Measurements from ENCODE around the gene SLC2A4RG.

The SLC2A4RG gene, protein sequence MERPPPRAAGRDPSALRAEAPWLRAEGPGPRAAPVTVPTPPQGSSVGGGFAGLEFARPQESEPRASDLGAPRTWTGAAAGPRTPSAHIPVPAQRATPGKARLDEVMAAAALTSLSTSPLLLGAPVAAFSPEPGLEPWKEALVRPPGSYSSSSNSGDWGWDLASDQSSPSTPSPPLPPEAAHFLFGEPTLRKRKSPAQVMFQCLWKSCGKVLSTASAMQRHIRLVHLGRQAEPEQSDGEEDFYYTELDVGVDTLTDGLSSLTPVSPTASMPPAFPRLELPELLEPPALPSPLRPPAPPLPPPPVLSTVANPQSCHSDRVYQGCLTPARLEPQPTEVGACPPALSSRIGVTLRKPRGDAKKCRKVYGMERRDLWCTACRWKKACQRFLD

DNA sequence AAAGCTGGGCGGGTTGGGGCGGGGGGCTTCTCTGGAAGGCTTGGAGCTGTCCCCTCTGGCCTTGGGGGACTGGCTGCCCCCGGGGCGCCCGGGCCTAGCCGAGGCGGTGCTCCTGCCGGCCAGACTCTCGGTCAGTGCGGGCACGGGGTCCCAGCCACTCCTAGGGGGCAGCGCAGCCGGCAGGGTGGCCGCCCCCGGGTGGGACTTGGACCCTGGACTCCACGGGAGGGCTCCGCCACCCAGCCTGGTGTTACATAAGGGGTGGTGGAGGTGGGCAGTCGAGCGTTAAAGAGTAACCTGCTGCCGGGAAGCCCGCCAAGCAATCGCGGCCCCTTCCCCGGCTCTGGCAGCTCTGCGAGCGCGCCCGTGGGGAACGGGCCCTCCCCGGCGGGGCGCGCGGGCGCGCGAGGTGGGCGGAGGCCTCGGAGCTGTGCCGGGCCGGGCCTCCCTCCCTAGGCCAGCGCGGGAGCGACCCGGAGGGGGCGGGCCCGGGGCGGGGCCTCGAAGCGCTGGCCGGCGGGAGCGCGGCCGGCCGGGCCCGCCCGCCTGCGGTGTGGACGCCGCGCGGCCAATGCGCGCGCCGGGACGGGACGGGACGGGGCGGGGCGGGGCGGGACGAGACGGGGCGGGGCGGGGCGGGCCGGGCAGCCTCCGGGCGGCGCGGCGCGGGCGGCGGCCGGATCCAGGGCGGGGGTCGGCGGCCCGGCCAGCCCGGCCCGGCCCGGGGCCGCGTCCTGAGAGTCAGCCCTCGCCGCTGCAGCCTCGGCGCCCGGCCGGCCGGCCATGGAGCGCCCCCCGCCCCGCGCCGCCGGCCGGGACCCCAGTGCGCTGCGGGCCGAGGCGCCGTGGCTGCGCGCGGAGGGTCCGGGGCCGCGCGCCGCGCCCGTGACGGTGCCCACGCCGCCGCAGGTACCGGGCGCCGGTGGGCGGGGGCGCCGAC, at the start of gene SLC2A4RG:
SLC2A4RG (plus strand) TSS at position 647 of the 940 bp plus-strand sequence; CDS start at position 784, 137 bp downstream.
- peak; percentile 60 for DNase-seq

DNA sequence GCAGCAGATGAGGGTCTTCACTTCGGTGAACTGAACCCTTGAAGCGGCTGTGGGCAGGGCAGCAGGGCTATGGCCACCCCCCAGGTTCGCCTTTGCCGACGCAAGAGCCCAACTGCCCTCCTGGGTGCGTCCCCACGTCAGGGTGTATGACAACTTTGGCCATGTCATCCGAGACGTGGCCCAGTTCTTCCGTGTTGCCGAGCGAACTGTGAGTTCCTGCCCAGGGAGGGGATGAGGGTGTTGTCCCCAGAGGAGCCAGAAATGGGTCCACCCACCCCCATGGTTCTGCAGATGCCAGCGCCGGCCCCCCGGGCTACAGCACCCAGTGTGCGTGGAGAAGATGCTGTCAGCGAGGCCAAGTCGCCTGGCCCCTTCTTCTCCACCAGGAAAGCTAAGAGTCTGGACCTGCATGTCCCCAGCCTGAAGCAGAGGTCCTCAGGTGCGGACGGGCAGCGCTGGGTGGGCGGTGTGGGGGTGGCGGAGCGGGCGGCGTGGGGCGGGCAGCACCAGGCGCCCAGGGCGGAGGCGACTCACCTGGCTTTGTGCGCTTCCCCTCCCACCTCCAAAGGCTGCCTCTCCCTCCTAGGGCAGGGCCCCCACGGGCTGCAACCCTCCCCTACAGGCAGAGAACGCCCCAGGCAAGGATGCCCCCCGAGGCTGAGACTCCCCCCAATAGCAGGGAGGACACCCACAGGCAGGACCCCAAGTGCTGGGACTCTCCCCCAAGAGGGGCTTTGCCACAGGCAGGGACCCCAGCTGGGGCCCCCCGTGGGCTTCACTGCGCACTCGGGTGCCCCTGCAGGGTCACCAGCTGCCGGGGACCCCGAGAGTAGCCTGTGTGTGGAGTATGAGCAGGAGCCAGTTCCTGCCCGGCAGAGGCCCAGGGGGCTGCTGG, 49.3 kb upstream of the SLC2A4RG start:
- DNase-seq: no peak

DNA sequence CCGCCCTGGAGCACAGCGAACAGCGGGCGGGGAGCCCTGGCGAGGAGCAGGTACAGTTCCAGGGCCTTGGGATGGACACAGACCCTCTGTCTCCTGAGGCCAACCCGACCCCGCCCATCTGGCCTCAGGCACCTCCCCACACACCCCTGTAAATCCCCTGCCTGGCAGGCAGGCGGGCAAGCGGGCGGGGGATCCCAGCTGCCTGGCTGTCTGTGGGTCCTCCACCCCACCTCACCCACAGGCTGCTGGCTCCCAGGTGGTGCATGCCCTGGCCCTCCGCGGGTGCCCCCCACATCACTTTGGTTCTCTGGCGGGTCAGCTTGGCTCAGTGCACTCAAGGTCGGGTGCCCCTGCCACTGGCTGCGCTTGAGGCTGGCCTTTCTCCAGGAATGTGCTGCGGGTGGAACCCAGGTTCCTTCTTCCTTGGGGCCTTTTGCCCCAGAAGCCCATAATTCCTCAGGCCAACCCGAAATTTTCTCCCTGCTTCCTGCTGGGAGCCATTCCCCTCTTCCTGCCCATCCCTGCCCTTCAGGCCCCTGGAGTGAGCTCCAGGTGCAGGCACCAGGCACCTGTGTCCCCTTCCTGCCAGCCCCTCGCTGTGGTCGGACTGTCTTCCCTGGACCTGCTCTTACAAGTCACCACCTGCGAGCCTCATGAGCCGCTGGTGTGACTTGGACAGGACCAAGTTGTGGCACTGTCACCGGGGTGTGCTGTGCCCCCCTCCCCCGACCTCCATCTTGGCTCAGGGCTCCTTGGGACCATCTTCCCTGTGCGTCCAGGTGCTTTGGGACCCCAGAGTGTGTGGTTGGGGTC, 48.5 kb upstream of the SLC2A4RG start:
- no peak for DNase-seq

DNA sequence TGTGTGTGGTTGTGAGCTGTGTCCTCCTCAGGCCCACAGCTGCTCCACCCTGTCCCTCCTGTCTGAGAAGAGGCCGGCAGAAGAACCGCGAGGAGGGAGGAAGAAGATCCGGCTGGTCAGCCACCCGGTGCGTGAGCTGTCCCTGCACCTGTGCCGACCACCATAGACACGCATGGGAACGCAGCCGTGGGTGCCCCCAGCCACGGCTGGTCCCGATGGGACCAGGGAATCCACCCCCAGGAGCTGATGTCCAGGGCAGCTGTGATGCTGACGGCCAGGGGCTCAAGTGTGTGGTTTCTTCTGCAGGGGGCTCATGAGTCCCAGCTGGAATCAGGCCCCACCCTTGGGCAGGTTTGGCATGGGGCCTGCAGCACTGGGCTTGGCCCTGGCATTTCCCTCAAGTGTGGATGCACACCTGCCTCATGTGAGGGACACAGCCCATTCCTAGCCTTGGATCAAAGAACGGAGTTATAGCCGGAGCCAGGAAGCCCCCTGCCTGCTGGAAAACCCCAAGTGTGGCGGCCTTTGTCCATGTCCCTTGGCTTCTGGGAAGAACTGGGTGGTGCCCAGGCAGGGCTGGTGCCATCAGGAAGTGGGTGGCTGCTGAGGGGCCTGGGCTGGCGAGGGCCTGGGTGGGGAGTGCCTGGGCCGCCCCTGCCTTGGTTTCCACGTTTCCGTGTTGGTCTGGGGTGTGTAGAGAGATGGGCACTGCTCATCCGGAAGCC, 47.7 kb upstream of the SLC2A4RG start:
- DNase-seq: no peak

DNA sequence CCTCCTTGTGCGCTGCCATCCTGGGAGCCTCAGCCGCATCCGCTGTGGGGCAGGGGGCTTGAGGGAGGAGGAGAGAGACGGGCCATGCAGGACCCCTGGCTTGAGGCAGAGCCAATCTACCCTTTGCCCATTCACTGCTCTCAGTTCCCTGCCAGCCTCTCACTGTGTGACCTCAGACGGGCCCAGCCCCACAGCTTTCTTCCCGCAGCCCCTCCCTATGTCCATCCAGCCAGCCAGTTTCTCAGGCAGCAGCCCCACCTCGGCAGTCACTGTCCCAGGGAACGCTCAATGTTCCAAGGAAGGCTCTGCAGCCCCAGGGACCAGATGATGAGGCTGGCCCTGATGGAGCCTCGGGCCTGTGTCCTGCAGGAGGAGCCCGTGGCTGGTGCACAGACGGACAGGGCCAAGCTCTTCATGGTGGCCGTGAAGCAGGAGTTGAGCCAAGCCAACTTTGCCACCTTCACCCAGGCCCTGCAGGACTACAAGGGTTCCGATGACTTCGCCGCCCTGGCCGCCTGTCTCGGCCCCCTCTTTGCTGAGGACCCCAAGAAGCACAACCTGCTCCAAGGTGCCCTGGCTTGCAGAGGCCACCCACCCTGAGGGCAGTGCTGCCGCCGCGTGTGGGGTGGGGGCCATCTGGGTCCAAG, 47.0 kb upstream of the SLC2A4RG start:
- no peak for DNase-seq

DNA sequence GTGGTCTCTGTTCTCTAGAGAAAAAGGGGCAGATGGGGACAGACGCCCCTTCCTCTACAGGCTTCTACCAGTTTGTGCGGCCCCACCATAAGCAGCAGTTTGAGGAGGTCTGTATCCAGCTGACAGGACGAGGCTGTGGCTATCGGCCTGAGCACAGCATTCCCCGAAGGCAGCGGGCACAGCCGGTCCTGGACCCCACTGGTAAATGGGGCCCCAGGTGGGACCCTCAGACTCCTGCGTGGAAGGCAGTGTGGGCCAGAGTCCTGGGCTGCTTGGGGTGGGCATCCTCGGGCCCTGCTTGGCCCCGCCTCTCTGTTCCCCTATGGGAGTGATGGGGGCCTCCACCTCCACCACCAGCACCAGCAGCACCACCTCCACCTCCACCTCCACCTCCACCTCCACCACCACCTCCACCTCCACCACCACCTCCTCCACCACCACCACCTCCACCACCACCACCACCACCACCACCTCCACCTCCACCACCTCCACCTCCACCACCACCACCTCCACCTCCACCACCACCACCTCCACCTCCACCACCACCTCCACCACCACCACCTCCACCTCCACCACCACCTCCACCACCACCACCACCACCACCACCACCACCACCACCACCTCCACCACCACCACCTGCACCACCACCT, 46.4 kb upstream of the SLC2A4RG start:
- DNase-seq: no peak

DNA sequence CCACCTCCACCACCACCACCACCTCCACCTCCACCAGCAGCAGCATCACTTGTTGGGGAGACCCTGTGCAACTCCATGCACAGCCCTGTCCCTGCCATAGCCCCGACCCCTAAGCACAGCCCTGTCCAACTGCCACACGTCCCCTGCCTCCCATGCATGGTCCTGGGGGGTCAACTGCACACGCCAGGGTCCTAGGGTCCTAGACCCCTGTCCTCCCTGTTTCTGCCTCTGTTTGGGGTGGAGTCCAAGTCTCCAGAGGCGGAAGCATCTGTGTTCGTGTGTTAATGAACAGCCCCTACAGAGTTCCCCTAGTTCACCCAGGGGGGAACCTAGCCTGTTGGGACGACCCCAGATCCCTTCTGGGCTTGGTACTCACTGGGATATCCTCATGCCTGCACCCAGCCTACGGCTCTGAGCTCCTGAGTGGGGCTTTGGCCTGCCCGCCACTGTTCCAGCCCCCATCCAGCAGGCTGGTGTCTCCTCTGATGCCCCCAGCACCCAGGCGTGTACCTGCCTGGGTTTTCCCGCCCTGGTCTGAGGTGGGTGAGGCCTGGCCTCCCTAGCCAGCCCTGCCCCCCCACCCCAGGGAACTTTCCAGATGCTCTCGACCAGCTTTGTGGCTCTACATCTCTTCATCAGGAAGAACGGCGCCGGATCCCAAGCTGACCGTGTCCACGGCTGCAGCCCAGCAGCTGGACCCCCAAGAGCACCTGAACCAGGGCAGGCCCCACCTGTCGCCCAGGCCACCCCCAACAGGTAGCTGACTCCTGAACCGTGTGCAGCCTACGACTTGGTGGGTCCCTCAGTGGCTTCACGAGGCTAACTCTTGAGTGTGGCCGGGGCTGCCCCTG, 45.6 kb upstream of the SLC2A4RG start:
- DNase-seq: no peak

DNA sequence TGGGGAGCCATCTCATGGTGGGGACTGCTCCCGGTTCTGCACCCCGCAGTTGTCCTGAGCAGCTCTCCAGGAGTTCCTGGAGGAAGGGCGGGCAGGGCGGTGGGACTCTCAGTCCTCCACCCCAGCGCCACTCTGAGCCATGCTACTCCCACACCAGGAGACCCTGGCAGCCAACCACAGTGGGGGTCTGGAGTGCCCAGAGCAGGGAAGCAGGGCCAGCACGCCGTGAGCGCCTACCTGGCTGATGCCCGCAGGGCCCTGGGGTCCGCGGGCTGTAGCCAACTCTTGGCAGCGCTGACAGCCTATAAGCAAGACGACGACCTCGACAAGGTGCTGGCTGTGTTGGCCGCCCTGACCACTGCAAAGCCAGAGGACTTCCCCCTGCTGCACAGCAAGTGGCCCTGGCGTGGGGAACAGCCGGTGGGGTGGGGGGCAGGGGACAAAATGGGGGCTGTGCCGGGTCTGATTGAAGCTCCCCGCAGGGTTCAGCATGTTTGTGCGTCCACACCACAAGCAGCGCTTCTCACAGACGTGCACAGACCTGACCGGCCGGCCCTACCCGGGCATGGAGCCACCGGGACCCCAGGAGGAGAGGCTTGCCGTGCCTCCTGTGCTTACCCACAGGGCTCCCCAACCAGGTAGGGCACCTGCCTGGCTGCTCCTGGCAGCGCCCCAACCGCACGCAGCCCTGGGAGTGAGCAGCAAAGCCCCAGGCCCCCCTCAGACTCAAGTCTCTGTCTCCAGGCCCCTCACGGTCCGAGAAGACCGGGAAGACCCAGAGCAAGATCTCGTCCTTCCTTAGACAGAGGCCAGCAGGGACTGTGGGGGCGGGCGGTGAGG, 44.8 kb upstream of the SLC2A4RG start:
- DNase-seq: no peak

DNA sequence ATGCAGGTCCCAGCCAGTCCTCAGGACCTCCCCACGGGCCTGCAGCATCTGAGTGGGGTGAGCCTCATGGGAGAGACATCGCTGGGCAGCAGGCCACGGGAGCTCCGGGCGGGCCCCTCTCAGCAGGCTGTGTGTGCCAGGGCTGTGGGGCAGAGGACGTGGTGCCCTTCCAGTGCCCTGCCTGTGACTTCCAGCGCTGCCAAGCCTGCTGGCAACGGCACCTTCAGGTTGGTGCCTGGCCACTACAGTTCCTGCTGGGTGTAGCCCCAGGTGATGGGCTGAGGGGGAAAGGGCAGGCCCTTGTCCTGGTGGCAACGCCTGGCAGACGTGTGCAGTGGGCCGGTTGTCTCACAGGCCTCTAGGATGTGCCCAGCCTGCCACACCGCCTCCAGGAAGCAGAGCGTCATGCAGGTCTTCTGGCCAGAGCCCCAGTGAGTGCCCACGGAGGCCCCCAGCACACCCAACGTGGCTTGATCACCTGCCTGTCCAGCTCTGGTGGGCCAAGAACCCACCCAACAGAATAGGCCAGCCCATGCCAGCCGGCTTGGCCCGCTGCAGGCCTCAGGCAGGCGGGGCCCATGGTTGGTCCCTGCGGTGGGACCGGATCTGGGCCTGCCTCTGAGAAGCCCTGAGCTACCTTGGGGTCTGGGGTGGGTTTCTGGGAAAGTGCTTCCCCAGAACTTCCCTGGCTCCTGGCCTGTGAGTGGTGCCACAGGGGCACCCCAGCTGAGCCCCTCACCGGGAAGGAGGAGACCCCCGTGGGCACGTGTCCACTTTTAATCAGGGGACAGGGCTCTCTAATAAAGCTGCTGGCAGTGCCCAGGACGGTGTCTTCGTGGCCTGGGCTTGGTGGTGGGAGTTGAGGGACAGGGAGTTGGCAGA, 43.9 kb upstream of the SLC2A4RG start:
- no peak for DNase-seq

DNA sequence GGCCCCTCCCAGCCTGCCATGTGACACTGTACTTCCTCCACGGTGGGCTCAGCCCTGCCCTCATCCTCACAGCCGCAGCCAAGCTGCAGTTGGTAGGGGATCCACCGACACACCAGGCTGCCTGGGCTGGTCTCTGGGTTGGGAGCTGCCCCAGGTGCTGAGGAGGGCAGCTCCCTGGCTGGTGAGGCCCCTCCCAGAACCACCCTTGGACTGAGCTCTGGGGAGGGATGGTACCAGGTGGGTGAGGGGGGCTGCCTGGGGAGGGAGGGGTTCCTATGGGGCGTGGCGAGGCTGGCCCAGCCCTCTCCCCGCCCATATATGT, 43.3 kb upstream of the SLC2A4RG start:
- no peak for DNase-seq

DNA sequence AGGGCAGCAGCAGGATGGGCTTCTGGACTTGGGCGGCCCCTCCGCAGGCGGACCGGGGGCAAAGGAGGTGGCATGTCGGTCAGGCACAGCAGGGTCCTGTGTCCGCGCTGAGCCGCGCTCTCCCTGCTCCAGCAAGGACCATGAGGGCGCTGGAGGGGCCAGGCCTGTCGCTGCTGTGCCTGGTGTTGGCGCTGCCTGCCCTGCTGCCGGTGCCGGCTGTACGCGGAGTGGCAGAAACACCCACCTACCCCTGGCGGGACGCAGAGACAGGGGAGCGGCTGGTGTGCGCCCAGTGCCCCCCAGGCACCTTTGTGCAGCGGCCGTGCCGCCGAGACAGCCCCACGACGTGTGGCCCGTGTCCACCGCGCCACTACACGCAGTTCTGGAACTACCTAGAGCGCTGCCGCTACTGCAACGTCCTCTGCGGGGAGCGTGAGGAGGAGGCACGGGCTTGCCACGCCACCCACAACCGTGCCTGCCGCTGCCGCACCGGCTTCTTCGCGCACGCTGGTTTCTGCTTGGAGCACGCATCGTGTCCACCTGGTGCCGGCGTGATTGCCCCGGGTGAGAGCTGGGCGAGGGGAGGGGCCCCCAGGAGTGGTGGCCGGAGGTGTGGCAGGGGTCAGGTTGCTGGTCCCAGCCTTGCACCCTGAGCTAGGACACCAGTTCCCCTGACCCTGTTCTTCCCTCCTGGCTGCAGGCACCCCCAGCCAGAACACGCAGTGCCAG, 42.8 kb upstream of the SLC2A4RG start, which contains the start of gene TNFRSF6B:
TNFRSF6B (plus strand) TSS at position 25 of the 729 bp plus-strand sequence; CDS start at position 141, 116 bp downstream.
- DNase-seq: no peak

DNA sequence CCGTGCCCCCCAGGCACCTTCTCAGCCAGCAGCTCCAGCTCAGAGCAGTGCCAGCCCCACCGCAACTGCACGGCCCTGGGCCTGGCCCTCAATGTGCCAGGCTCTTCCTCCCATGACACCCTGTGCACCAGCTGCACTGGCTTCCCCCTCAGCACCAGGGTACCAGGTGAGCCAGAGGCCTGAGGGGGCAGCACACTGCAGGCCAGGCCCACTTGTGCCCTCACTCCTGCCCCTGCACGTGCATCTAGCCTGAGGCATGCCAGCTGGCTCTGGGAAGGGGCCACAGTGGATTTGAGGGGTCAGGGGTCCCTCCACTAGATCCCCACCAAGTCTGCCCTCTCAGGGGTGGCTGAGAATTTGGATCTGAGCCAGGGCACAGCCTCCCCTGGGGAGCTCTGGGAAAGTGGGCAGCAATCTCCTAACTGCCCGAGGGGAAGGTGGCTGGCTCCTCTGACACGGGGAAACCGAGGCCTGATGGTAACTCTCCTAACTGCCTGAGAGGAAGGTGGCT, 42.2 kb upstream of the SLC2A4RG start:
- no peak for DNase-seq

DNA sequence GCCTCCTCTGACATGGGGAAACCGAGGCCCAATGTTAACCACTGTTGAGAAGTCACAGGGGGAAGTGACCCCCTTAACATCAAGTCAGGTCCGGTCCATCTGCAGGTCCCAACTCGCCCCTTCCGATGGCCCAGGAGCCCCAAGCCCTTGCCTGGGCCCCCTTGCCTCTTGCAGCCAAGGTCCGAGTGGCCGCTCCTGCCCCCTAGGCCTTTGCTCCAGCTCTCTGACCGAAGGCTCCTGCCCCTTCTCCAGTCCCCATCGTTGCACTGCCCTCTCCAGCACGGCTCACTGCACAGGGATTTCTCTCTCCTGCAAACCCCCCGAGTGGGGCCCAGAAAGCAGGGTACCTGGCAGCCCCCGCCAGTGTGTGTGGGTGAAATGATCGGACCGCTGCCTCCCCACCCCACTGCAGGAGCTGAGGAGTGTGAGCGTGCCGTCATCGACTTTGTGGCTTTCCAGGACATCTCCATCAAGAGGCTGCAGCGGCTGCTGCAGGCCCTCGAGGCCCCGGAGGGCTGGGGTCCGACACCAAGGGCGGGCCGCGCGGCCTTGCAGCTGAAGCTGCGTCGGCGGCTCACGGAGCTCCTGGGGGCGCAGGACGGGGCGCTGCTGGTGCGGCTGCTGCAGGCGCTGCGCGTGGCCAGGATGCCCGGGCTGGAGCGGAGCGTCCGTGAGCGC, 41.6 kb upstream of the SLC2A4RG start:
- DNase-seq: no peak

DNA sequence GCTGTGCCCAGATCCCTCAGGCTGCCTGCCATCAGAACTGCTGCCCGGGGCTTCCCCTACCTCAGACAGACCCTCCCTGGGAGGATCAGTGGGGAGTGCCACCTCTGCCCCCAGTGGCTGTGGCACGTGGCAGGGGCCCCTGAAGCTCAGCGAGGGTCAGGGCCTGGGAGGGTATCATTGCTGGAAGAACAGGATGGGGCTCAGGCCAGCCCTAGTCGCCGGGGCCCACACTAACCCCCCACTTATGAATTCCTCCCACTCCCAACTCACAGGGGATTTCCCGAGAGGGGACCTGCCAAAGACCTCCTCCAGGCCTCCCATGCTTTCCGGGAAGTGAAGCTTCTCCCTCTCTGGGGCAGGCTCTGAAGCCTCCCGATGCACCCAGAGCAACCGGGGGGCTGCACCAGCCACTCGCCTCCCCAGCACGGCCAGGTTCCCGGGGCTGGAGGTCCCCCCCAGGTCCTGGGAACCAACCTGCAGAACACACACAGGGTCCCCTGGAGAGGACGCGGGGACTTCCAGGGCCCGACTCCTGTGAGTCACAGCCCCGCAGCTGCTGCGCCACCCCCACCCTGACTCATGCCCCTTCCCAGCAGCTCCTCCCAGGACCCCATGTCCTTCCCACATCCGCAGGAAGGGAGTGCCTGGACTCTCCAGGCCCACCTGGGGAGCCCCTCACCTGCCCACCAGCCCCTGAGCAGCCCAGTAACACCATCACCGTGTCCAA, 40.7 kb upstream of the SLC2A4RG start:
- no peak for DNase-seq

Data from NCI-H1092 treated with DMSO at 0.1 percent for 48 hours (cell line).